Measurements from ENCODE around the gene ABCC4. TPM values are rescaled to one million over a fixed set of nuclear protein-coding genes. Genes with fewer than 3 reads are reported as not detected.

ABCC4 gene
- total and polyA plus RNA-seq, 2 experiments from 2014 or later: 4.3 to 12.2 TPM

DNA sequence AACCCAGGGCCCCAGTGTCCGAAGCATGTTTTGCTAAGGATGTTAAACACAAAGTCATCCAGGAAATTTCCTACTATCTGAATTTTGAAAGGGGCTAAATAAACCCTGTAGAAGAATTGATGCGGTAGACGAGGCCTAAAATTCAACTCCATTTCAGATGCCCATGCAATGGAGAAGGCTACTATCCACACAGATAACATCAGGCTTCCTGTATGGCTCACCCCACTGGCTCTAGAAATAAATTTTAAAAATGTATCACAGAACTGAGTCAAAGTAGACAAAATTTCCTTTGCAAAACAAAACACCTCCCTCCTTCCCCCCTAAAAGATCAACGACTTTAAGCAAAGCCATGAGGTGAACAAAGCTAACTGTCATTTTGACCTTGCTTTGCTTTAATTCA is 188.4 kb downstream of the ABCC4 start (continued):
- TF ChIP-seq CTCF (conservative IDR thresholded peaks at IDR 0.05; ENCODE audit: low read depth in 2 of 2) (no peak), POLR2AphosphoS5 (IDR thresholded peaks at IDR 0.05; ENCODE audit: low read depth) (no peak), EZH2phosphoT487 (IDR thresholded peaks at IDR 0.05; ENCODE audit: unreplicated experiment) (no peak), EZH2 (IDR thresholded peaks at IDR 0.05; ENCODE audit: low read depth, unreplicated experiment) (no peak), JUNB (IDR thresholded peaks at IDR 0.05; ENCODE audit: unreplicated experiment) (no peak)

DNA sequence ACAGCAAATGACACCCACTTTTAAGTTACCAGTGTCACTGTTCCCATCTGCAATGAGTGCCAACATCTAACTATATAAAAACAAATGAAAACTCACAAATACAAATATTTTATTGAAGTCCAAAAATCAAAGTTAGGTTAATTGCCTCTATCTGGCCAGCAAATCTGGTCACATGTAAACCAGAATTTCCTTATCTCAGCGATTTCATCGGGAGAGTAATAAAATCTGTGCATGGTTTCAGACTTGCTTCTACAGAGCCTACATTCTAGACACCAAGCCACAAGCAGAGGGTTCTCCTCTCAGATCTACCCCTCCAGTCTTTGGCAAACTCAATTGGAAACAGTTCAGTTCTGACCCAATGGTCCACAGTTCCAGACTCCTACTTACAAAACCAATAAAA is 189.6 kb downstream of the ABCC4 start:
- Histone ChIP-seq H3F3A (replicated peaks; ENCODE audit: low read depth) (no peaks in the 10 kb centered on the region), H3K4me3 (no peak overlapping the region), H3K27ac (ENCODE audit: low read depth) (no peak overlapping the region), H3K27me3 (ENCODE audit: insufficient read depth) (no peaks in the 10 kb centered on the region), H3K79me2 (replicated peaks; ENCODE audit: insufficient read depth) (no peaks in the 10 kb centered on the region), H3K4me2 (no peak overlapping the region), H3K9me2 (ENCODE audit: insufficient read depth) (0 out of 2 replicates have a peak, but pooled peaks cover 4% of the 10 kb centered on the region), H3K36me3 (ENCODE audit: insufficient read depth) (no peaks in the 10 kb centered on the region), H3K4me1 (ENCODE audit: insufficient read depth) (peaks cover 11% of the 10 kb centered on the region; the same call in 1 of the 2 replicates), H2AFZ (no peak overlapping the region), H4K20me1 (replicated peaks; ENCODE audit: insufficient read depth) (no peaks in the 10 kb centered on the region)
- DNase-seq (ENCODE audit: low spot score) (no peak), ATAC-seq (no peak)
- peaks cover 3% of the 10 kb centered on the region for H3K36me3 Mint-ChIP-seq (ENCODE audit: low read depth)
- H3K4me3 Mint-ChIP-seq: no peak overlapping the region
- no peaks in the 10 kb centered on the region for H3K27me3 Mint-ChIP-seq (ENCODE audit: insufficient read depth, low read depth, poor library complexity)
- H3K4me1 Mint-ChIP-seq: peaks cover 18% of the 10 kb centered on the region; the same call in 2 of the 3 replicates
- H3K9me3 Mint-ChIP-seq: peaks cover 3% of the 10 kb centered on the region; the same call in 2 of the 3 replicates
- H3K27ac Mint-ChIP-seq: no peak overlapping the region
- TF ChIP-seq ZNF331 (CRISPR knock-in tag; IDR thresholded peaks at IDR 0.05; ENCODE audit: low read depth) (no peak), ZNF462 (CRISPR knock-in tag; IDR thresholded peaks at IDR 0.05) (no peak), CTCF (conservative IDR thresholded peaks at IDR 0.05; ENCODE audit: low read depth in 2 of 2) (no peak), ETS1 (IDR thresholded peaks at IDR 0.05) (no peak), EZH2 (IDR thresholded peaks at IDR 0.05; ENCODE audit: low read depth, unreplicated experiment) (no peak), STAT1 (IDR thresholded peaks at IDR 0.05; ENCODE audit: unreplicated experiment) (no peak)
- TF ChIP-seq, protein P1, sequence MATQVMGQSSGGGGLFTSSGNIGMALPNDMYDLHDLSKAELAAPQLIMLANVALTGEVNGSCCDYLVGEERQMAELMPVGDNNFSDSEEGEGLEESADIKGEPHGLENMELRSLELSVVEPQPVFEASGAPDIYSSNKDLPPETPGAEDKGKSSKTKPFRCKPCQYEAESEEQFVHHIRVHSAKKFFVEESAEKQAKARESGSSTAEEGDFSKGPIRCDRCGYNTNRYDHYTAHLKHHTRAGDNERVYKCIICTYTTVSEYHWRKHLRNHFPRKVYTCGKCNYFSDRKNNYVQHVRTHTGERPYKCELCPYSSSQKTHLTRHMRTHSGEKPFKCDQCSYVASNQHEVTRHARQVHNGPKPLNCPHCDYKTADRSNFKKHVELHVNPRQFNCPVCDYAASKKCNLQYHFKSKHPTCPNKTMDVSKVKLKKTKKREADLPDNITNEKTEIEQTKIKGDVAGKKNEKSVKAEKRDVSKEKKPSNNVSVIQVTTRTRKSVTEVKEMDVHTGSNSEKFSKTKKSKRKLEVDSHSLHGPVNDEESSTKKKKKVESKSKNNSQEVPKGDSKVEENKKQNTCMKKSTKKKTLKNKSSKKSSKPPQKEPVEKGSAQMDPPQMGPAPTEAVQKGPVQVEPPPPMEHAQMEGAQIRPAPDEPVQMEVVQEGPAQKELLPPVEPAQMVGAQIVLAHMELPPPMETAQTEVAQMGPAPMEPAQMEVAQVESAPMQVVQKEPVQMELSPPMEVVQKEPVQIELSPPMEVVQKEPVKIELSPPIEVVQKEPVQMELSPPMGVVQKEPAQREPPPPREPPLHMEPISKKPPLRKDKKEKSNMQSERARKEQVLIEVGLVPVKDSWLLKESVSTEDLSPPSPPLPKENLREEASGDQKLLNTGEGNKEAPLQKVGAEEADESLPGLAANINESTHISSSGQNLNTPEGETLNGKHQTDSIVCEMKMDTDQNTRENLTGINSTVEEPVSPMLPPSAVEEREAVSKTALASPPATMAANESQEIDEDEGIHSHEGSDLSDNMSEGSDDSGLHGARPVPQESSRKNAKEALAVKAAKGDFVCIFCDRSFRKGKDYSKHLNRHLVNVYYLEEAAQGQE (IDR thresholded peaks at IDR 0.05; ENCODE audit: unreplicated experiment): no peak
